DMS 273 (cell line): ENCODE data around the gene F7.

Experiments used
- DNase-seq: peaks from one replicate; lab custom pipeline; 2025; ENCODE audit not compliant: unreplicated experiment; lab: John Stamatoyannopoulos, UW

The F7 gene

DNA sequence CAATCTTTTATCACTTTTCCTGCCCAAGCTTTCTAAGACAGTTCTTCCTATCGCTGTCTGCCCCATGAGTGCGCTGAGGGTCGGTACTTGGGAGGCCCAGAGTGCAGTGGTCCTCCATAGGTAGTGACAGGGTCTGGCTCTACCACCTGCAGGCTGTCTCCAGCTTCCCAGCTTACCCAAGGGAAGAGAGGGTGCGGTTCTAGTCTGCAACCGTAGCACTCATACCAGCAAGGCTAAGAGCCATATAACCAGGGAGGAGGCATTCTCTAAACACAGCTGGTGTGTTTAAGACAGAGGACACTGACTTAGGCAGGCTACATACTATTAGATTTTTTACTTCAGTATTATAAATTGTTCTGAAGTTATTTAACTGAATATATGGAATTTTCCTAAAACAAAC is 61.1 kb downstream of the F7 start:
- DNase-seq, result no peak

- no peak for DNase-seq
Observed at GRCh38 chr13:113167155-113167554, 61.6 kb downstream of the F7 start.

- no peak for DNase-seq
Observed at GRCh38 chr13:113167575-113167974, 62.0 kb downstream of the F7 start.

GRCh38 chr13:113168211-113168610 is 62.6 kb downstream of the F7 start:
- no peak for DNase-seq

DNA sequence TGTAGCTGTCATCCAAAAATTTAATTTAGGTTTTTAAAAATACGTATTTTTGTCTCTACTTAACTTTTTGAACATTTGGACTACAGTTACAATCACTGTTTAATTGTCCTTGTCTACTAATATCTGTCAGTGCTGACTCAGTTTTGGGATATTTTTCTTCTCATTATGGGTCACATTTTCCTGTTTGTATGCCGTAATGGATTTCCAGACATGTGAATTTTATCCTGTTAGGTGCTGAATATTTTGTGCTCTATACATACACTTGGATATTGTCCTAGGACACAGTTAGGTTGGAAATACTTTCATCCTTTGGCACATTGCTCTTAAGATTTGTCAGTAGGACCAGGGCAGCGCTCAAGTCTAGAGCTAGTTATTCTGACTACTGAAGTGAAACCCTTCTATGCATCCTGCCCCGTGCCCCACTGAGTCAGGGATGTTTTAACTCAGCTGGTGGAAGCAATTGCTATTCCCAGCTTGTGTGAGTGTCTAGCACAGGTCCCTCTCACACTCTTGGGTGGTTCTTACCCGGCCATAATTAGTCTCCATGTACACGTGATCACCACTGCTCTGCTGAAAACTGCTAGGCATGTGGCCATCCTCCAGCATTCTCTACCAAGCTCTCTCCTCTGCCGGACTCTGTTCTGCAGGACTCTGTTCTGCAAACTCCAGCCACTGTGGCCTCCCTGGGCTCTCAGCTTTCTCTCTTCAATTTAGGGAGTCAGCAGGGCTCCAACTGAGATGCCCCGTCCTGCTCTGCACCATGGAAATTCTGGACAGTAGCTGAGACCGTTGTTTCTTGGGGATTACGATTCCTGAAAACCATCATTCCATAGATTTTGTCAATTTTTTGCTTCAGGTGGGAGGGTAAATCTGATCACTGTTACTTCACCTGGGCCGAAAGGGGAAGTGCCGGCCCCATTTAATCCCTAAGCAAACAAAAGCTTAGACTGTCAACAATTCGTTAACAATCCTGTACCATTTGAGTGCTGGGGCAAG is 64.0 kb downstream of the F7 start:
- no peak for DNase-seq
